ENCODE results near the gene RPS8.
"Not testable (repeated sequence)": the region's sequence is repeated elsewhere in the genome, so short reads cannot be mapped to it uniquely, and the experiment has no call there.

Gene RPS8

GRCh38 chr1:44783697-44784093 is 8.4 kb downstream of the RPS8 start:
- no peak for DNase-seq

GRCh38 chr1:44784094-44785028 is 9.0 kb downstream of the RPS8 start:
- DNase-seq = no peak

- no peak for DNase-seq
Measured at GRCh38 chr1:44785029-44785380, 9.7 kb downstream of the RPS8 start.

GRCh38 chr1:44785501-44786137 is 10.3 kb downstream of the RPS8 start:
- DNase-seq = no peak

- no peak for DNase-seq
Measured at GRCh38 chr1:44786138-44786840, 10.9 kb downstream of the RPS8 start.

GRCh38 chr1:44786841-44787426 is 11.6 kb downstream of the RPS8 start:
- DNase-seq = no peak

- DNase-seq = no peak
Measured at GRCh38 chr1:44787506-44787905, 12.2 kb downstream of the RPS8 start.

GRCh38 chr1:44788120-44788860 is 12.9 kb downstream of the RPS8 start, which contains the start of gene BEST4:
TSS of gene BEST4 (minus strand) at chr1:44788170. CDS start at chr1:44787705, 465 bp downstream.
- no peak for DNase-seq

- DNase-seq = no peak
Measured at GRCh38 chr1:44790968-44791801, 15.8 kb downstream of the RPS8 start.

- DNase-seq = no peak
Measured at GRCh38 chr1:44792736-44793502, 17.6 kb downstream of the RPS8 start.

- DNase-seq = not testable (repeated sequence)
Measured at GRCh38 chr1:44797886-44798285, 22.5 kb downstream of the RPS8 start.

- no peak for DNase-seq
Measured at GRCh38 chr1:44798481-44799365, 23.4 kb downstream of the RPS8 start.

GRCh38 chr1:44799770-44800584 is 24.6 kb downstream of the RPS8 start, which contains the start of gene PLK3:
TSS of gene PLK3 (plus strand) at chr1:44800377. CDS start at chr1:44800464, 87 bp downstream.
- DNase-seq = peak; percentile 97

GRCh38 chr1:44801491-44802305 is 26.4 kb downstream of the RPS8 start:
- DNase-seq = peak; percentile 47

- DNase-seq = no peak
Measured at GRCh38 chr1:44802306-44803061, 27.1 kb downstream of the RPS8 start.

GRCh38 chr1:44803062-44803311 is 27.6 kb downstream of the RPS8 start:
- DNase-seq = no peak

Measured in NCI-H1694 treated with DMSO at 0.1 percent for 48 hours (cell line).